Sigmoid colon (tissue), 4 donors: ENCODE data around the gene POM121C.
"Not testable (repeated sequence)": the region's sequence is repeated elsewhere in the genome, so short reads cannot be mapped to it uniquely, and the experiment has no call there.

Experiments
- CTCF ChIP-seq, 4 experiments: fragments of 450-650 bp in 3 of 4; fragments of 200-600 bp in 1 of 4; IDR thresholded peaks; one replicate each; pipeline ENCODE4 v1.5.1; 2016 to 2019; ENCODE audit warnings: antibody characterized with exemption in 4 of 4, mild to moderate bottlenecking in 3 of 4, moderate library complexity in 2 of 4
- EP300 ChIP-seq, 4 donors: sonication (generic); formaldehyde crosslinking; IDR thresholded peaks; one replicate each; pipeline ENCODE4 v1.6.1; 2017; ENCODE audit warnings: antibody characterized with exemption in 4 of 4
- POLR2A ChIP-seq, 2 donors: fragments of 450-650 bp; IDR thresholded peaks; one replicate each; pipeline ENCODE4 v1.6.1; 2016; ENCODE audit warnings: antibody characterized with exemption in 2 of 2, mild to moderate bottlenecking in 2 of 2, moderate library complexity in 2 of 2
- POLR2AphosphoS5 ChIP-seq, 4 donors: sonication (generic); formaldehyde crosslinking; IDR thresholded peaks; one replicate each; pipeline ENCODE4 v1.6.1; 2017; ENCODE audit warnings: antibody characterized with exemption in 4 of 4

GRCh38 chr7:75414204-75414603, 71.9 kb downstream of the POM121C start:
- not testable (repeated sequence) for TF ChIP-seq POLR2A, CTCF, POLR2AphosphoS5, EP300 (IDR thresholded peaks at IDR 0.05)
